ENCODE data around the gene FRMPD1. TPM values are rescaled to one million over a fixed set of nuclear protein-coding genes. Genes with fewer than 3 reads are reported as not detected.

Gene FRMPD1
- total and polyA plus RNA-seq, 10 of the 15 experiments (the other 5 are each of a cell fraction or from before 2014, with no cell fraction given) = 0.01 to 0.08 (median 0.05) TPM; not detected in 6

GRCh38 chr9:37667706-37668105, 17.0 kb downstream of the FRMPD1 start (continued):
- TF ChIP-seq PAX8 (IDR thresholded peaks at IDR 0.05) (no peak), USF2 (IDR thresholded peaks at IDR 0.05; ENCODE audit: borderline replicate concordance, low read depth, low read length) (no peak), PRDM15 (CRISPR knock-in tag; IDR thresholded peaks at IDR 0.05) (no peak), HDGF (IDR thresholded peaks at IDR 0.05) (no peak)

GRCh38 chr9:37668116-37668601, 17.4 kb downstream of the FRMPD1 start:
- WGBS (ENCODE audit: insufficient coverage, insufficient replicate concordance, low lambda C conversion rate, missing lambda C conversion rate) = 34% methylated on average over 9 of the region's 9 CpGs
- H3K4me3 ChIP-seq = no peak overlapping the region
- ATAC-seq (no peak), FAIRE-seq (no peak), DNase-seq (ENCODE audit: low read depth, low spot score) (no peak)
- no peaks in the 10 kb centered on the region for H3K36me3 ChIP-seq (ENCODE audit: control insufficient read depth in 2 of 2, insufficient read depth in 2 of 2, low read length in 1 of 2)
- SMC1A ChIA-PET (ENCODE audit: uncharacterized antibody, unreplicated experiment) = interaction anchor here (0.6 kb wide), 1 partner anchor 808 kb away, joined by 3 read pairs; no protein-coding TSS in a partner anchor
- no peak overlapping the region for H2AFZ ChIP-seq (ENCODE audit: control insufficient read depth, low read depth, low read length)
- POLR2A ChIA-PET = no interaction called here
- no peaks in the 10 kb centered on the region for H3K79me2 ChIP-seq (ENCODE audit: control insufficient read depth, insufficient read depth, low read length)
- H3K4me2 ChIP-seq (ENCODE audit: control insufficient read depth, insufficient read depth) = no peak overlapping the region
- H3K9me3 ChIP-seq (replicated peaks; ENCODE audit: control insufficient read depth, insufficient read depth, low read length) = no peaks in the 10 kb centered on the region
- in situ Hi-C loops (cut with MboI) (no loop called here), intact Hi-C loops (cut with micrococcal nuclease; ENCODE audit: unreplicated experiment) (no loop called here)
- no TSS peak for BruUV-seq (replicated peaks)
- no peak overlapping the region for H3K27ac ChIP-seq (ENCODE audit: control insufficient read depth, insufficient read depth)
- H4K20me1 ChIP-seq (ENCODE audit: control insufficient read depth, insufficient read depth) = no peaks in the 10 kb centered on the region
- H3K27me3 ChIP-seq (replicated peaks in 1 of 2; ENCODE audit: control insufficient read depth in 2 of 2, insufficient read depth in 2 of 2, low read length in 1 of 2) = peaks cover 0 to 12% of the 10 kb centered on the region in 2 experiments
- CTCF ChIA-PET = interaction anchor here (1.5 kb wide), 1 partner anchor 11 kb away, joined by 4 read pairs; no protein-coding TSS in a partner anchor
- no peaks in the 10 kb centered on the region for H3K4me1 ChIP-seq (ENCODE audit: control insufficient read depth, insufficient read depth, low read length)
- RAD21 ChIA-PET (ENCODE audit: unreplicated experiment) = no interaction called here
- no peak overlapping the region for H3K9ac ChIP-seq (ENCODE audit: control insufficient read depth, insufficient read depth, low read length)
- TF ChIP-seq POU2F2 (IDR thresholded peaks at IDR 0.05; ENCODE audit: borderline replicate concordance, low read depth, low read length) (no peak), CHD4 (IDR thresholded peaks at IDR 0.05) (no peak), USF1 (IDR thresholded peaks at IDR 0.05; ENCODE audit: borderline replicate concordance, extremely low read length, insufficient read depth, low read depth, low read length) (no peak), MXI1 (IDR thresholded peaks at IDR 0.05; ENCODE audit: low read depth, low read length) (no peak), NKRF (conservative IDR thresholded peaks at IDR 0.05) (no peak), ZNF217 (IDR thresholded peaks at IDR 0.05) (no peak), ZNF274 (IDR thresholded peaks at IDR 0.05; ENCODE audit: insufficient read depth, insufficient read length) (no peak)

All from GM12878 (cell line).